Measurements from ENCODE around the gene TADA2B. TPM values are rescaled to one million over a fixed set of nuclear protein-coding genes. Genes with fewer than 3 reads are reported as not detected.

TADA2B gene
- total and polyA plus RNA-seq, 5 donors from 2014 or later: 3.0 to 36.6 (median 3.6) TPM

DNA sequence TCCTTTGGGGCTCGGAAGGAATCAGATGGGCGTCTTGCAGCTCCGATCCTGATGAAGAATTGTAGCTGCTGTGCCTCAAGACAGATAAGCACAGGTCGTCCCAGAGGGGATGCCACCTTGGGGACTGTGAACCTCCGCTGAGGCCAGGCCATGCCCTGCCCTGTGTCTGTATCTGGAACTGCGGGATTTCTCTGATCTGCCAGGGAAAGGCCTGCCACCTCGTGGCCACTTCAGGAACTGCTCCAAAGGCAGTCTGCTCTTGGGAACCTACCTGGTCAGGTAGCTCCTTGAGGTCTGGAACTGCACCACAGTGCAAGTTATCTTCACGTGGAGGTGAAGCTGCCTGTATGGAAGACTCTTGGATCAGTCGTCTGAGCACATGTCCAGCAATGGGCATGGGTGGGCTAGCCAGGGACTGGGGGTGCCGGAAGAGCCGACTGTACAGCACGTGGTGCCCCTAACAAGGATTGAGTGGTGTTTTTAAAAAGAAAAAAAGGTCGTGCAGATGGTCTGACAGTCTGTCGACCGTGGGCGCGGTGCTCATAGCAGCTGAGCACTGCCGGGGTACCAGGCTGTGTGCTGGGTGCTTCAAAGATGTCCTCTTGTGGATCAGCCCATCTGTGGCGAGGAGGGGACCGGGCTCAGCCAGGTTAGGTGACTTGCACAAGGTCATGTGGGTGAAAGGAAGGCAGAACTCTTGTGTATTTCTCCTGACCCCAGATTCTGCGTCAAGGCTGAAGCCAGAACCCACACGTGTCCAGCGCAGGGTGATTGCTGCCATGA lies 27.7 kb downstream of the TADA2B start:
- peak; percentile 24 to 32 for ATAC-seq (ENCODE audit: low read depth in 2 of 2)
- peaks cover 29% of the 10 kb centered on the region for H3K4me1 ChIP-seq (ENCODE audit: control insufficient read depth, insufficient read depth, low read length, poor library complexity, severe bottlenecking)
- Mint-ChIP-seq H3K36me3 (no peaks in the 10 kb centered on the region), H3K4me3 (peak overlapping the region; percentile 58 to 76 (median 73)), H3K9me3 (peaks cover 0 to 1% (median 0%) of the 10 kb centered on the region in 7 donors), H3K27ac (peak overlapping the region; percentile 5 to 56 (median 27)), H3K27me3 (peaks cover 6% of the 10 kb centered on the region), H3K4me1 (peaks cover 10 to 41% (median 26%) of the 10 kb centered on the region in 4 donors)
- H3K27ac ChIP-seq (ENCODE audit: insufficient read depth, low read length, poor library complexity, severe bottlenecking): no peak overlapping the region
- no peaks in the 10 kb centered on the region for H3K36me3 ChIP-seq (ENCODE audit: control insufficient read depth, insufficient read depth, low read length)
- peak overlapping the region; percentile 37 for H3K4me3 ChIP-seq (ENCODE audit: low read depth, low read length)
- peak; percentile 77 to 88 (median 86) for DNase-seq
- H3K9me3 ChIP-seq (ENCODE audit: control insufficient read depth in 2 of 2, low read length in 2 of 2): no peaks in the 10 kb centered on the region
- peaks cover 2% of the 10 kb centered on the region for H3K27me3 ChIP-seq (ENCODE audit: control insufficient read depth, insufficient read depth, low read length)

DNA sequence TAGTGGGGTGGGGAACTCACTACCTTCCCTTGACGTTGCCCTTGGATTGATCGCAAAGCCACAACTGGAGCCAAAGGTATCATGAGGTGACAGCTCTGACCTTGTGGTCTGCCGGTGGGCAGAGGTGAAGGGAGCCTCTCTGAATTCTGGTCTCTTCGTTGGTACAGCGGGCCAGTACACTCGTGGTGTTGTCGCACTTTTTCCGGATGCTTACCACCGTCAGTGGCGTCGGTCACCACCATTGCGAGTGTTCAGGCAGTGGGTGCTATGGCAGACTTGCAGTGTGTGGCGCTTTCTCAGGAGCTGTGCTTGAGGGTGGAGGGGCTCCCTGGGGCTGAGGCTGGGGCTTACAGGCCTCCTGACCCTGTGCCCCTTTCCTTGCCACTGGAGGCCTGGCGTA lies 29.9 kb downstream of the TADA2B start:
- H3K4me3 ChIP-seq (ENCODE audit: low read depth, low read length): no peak overlapping the region

DNA sequence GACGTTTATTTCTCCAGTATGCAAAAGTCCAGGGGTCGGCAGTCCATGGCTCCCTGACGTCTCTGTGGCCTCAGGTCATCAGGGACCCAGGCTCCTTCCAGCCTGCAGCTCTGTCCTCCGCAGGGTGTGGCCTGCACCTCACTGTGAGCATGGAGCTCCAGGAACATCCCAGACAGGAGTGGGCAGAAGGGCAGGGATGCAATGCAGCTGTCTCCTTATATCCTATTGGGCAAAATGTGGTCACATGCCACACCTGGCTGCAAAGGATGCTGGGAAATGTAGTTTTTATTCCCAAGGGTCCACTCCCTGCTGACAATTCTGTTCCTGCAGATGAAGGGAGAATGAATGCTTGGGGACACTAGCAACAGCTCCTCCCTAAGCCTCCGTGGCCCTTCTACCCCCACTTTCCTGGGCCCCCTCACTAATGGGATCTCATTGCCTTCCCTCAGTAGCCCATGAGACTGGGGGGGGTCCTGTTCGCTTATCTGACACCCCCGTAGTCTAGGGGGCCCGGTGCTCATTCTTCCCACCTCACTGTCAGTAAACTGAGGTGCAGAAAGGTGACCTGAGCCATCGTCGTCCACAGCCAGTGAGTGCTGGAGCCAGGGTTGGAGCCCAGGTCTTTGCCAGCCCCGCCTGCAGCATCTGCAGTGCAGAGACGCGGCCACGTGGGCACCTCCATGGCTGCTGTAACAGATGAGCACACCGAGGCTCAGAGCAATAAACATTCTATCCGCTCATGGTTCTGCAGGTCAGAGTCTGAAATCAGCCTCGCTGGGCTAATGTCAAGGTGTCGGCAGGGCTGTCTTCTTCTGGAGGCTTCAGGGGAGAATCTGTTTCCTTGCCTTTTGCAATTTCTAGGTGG lies 30.6 kb downstream of the TADA2B start:
- no peak for ATAC-seq (ENCODE audit: low read depth in 2 of 2)
- H3K36me3 ChIP-seq (ENCODE audit: control insufficient read depth, insufficient read depth, low read length): no peaks in the 10 kb centered on the region
- H3K9me3 ChIP-seq (ENCODE audit: control insufficient read depth in 2 of 2, low read length in 2 of 2): no peaks in the 10 kb centered on the region
- Mint-ChIP-seq H3K36me3 (no peaks in the 10 kb centered on the region), H3K4me3 (no peak overlapping the region), H3K27me3 (peaks cover 12% of the 10 kb centered on the region), H3K4me1 (peaks cover 4 to 16% (median 8%) of the 10 kb centered on the region in 4 donors), H3K9me3 (peaks cover 0 to 3% (median 0%) of the 10 kb centered on the region in 7 donors), H3K27ac (no peak overlapping the region)
- no peak overlapping the region for H3K27ac ChIP-seq (ENCODE audit: insufficient read depth, low read length, poor library complexity, severe bottlenecking)
- DNase-seq: peak in 1 of 3 donors; percentile 43
- H3K4me3 ChIP-seq (ENCODE audit: low read depth, low read length): no peak overlapping the region
- H3K27me3 ChIP-seq (ENCODE audit: control insufficient read depth, insufficient read depth, low read length): peaks cover 2% of the 10 kb centered on the region
- peaks cover 10% of the 10 kb centered on the region for H3K4me1 ChIP-seq (ENCODE audit: control insufficient read depth, insufficient read depth, low read length, poor library complexity, severe bottlenecking)

More for the DNA sequence above, 29.9 kb downstream of the TADA2B start:
- H3K4me1 Mint-ChIP-seq: peaks cover 6 to 23% (median 13%) of the 10 kb centered on the region in 4 donors
- H3K4me1 ChIP-seq (ENCODE audit: control insufficient read depth, insufficient read depth, low read length, poor library complexity, severe bottlenecking): peaks cover 14% of the 10 kb centered on the region
- no peaks in the 10 kb centered on the region for H3K36me3 Mint-ChIP-seq
- H3K27me3 ChIP-seq (ENCODE audit: control insufficient read depth, insufficient read depth, low read length): peaks cover 2% of the 10 kb centered on the region
- no peaks in the 10 kb centered on the region for H3K9me3 ChIP-seq (ENCODE audit: control insufficient read depth in 2 of 2, low read length in 2 of 2)
- H3K4me3 Mint-ChIP-seq: no peak overlapping the region
- H3K27ac Mint-ChIP-seq: no peak overlapping the region
- DNase-seq: no peak
- no peak for ATAC-seq (ENCODE audit: low read depth in 2 of 2)
- H3K9me3 Mint-ChIP-seq: peaks cover 0 to 3% (median 0%) of the 10 kb centered on the region in 7 donors
- no peak overlapping the region for H3K27ac ChIP-seq (ENCODE audit: insufficient read depth, low read length, poor library complexity, severe bottlenecking)
- peaks cover 12% of the 10 kb centered on the region for H3K27me3 Mint-ChIP-seq
- H3K36me3 ChIP-seq (ENCODE audit: control insufficient read depth, insufficient read depth, low read length): no peaks in the 10 kb centered on the region

DNA sequence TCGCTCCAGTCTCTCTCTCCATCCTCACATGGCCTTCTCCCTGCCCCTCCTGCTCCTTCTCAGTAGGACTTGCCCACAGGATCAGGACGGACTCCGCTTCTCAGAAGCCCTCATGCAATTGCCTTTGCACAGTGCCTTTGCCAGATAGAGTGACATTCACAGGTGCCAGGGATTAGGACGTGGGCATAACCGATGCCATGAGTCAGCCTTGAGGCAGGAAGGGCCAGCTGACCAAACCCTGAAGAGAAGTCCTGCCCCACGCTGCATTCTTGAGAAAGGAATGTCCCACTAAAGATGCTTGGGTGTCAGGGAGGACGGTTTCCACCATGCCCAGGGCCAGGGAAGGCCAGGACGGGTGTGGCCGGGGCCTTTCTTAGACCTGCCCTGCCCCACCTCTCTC lies 31.3 kb downstream of the TADA2B start:
- Mint-ChIP-seq H3K4me1 (peaks cover 4 to 10% (median 7%) of the 10 kb centered on the region in 4 donors), H3K9me3 (peaks cover 0 to 3% (median 0%) of the 10 kb centered on the region in 7 donors), H3K4me3 (no peak overlapping the region), H3K27me3 (peaks cover 14% of the 10 kb centered on the region), H3K27ac (no peak overlapping the region), H3K36me3 (no peaks in the 10 kb centered on the region)
- DNase-seq: no peak
- no peak for ATAC-seq (ENCODE audit: low read depth in 2 of 2)
- Histone ChIP-seq H3K27me3 (ENCODE audit: control insufficient read depth, insufficient read depth, low read length) (peaks cover 2% of the 10 kb centered on the region), H3K4me1 (ENCODE audit: control insufficient read depth, insufficient read depth, low read length, poor library complexity, severe bottlenecking) (peaks cover 5% of the 10 kb centered on the region), H3K27ac (ENCODE audit: insufficient read depth, low read length, poor library complexity, severe bottlenecking) (no peak overlapping the region), H3K4me3 (ENCODE audit: low read depth, low read length) (no peak overlapping the region), H3K36me3 (ENCODE audit: control insufficient read depth, insufficient read depth, low read length) (no peaks in the 10 kb centered on the region), H3K9me3 (ENCODE audit: control insufficient read depth in 2 of 2, low read length in 2 of 2) (no peaks in the 10 kb centered on the region)

DNA sequence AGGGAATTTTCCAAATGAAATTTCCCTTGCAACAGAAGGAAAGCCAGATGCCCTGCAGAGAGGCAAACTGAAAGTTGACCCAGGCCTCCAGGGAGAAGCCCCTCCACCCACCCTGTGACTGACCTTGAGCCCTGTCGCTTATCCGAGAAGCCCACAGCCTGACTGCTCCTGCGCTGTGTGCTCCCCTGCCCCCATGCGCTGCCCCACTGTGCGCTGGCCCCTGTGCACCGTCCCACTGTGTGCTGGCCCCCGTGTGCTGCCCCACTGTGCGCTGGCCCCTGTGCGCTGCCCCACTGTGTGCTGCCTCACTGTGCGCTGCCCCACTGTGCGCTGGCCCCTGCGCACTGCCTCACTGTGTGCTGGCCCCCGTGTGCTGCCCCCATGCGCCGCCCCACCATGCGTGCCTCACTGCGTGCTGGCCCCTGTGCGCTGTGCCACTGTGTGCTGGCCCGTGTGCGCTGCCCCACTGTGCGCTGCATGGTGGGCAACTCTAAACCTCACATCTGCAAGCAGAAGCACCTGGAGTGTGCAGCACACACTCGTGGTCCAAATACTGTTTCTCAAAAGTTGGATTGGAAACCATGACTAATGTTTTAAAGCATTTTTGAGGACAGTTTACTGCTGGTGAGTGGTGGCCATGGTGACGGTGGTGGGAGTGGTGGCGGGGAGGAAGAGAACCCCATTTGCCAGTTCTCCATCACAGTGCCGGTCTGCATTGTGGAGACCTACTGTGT lies 33.0 kb downstream of the TADA2B start:
- H3K4me3 Mint-ChIP-seq: no peak overlapping the region
- DNase-seq: no peak

DNA sequence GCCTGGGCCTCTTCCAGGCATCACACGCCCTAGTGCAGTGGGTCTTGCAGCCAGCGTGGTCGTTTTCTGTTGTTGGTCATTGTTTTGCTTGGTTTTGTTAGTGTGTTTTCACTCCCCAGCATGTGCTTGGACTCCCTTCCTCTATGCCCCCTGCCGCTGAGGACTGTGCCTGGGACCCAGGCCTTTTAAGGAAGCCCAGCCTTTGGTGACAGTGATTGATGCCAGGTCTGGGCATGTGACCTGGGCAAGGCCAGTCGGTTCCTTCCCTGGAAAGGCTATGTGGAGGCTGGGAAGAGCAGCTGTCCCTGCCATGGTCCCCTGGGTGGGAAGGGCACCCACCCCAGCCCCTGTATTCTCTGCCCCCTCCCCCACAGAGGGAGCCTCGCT lies 33.5 kb downstream of the TADA2B start:
- ATAC-seq (ENCODE audit: low read depth in 2 of 2) (no peak), DNase-seq (no peak)
- no peak overlapping the region for H3K27ac ChIP-seq (ENCODE audit: insufficient read depth, low read length, poor library complexity, severe bottlenecking)
- H3K36me3 ChIP-seq (ENCODE audit: control insufficient read depth, insufficient read depth, low read length): no peaks in the 10 kb centered on the region
- peaks cover 26% of the 10 kb centered on the region for H3K27me3 Mint-ChIP-seq
- no peak overlapping the region for H3K4me3 Mint-ChIP-seq
- H3K36me3 Mint-ChIP-seq: no peaks in the 10 kb centered on the region
- H3K4me3 ChIP-seq (ENCODE audit: low read depth, low read length): no peak overlapping the region
- no peaks in the 10 kb centered on the region for H3K4me1 ChIP-seq (ENCODE audit: control insufficient read depth, insufficient read depth, low read length, poor library complexity, severe bottlenecking)
- H3K27ac Mint-ChIP-seq: no peak overlapping the region
- H3K9me3 ChIP-seq (ENCODE audit: control insufficient read depth in 2 of 2, low read length in 2 of 2): no peaks in the 10 kb centered on the region
- no peaks in the 10 kb centered on the region for H3K27me3 ChIP-seq (ENCODE audit: control insufficient read depth, insufficient read depth, low read length)
- H3K9me3 Mint-ChIP-seq: peaks cover 0 to 3% (median 0%) of the 10 kb centered on the region in 7 donors
- H3K4me1 Mint-ChIP-seq: no peaks in the 10 kb centered on the region

More for the DNA sequence above, 33.0 kb downstream of the TADA2B start:
- no peaks in the 10 kb centered on the region for H3K36me3 Mint-ChIP-seq
- Histone ChIP-seq H3K9me3 (ENCODE audit: control insufficient read depth in 2 of 2, low read length in 2 of 2) (no peaks in the 10 kb centered on the region), H3K4me1 (ENCODE audit: control insufficient read depth, insufficient read depth, low read length, poor library complexity, severe bottlenecking) (no peaks in the 10 kb centered on the region), H3K36me3 (ENCODE audit: control insufficient read depth, insufficient read depth, low read length) (no peaks in the 10 kb centered on the region), H3K27me3 (ENCODE audit: control insufficient read depth, insufficient read depth, low read length) (peaks cover 2% of the 10 kb centered on the region), H3K4me3 (ENCODE audit: low read depth, low read length) (no peak overlapping the region), H3K27ac (ENCODE audit: insufficient read depth, low read length, poor library complexity, severe bottlenecking) (no peak overlapping the region)
- H3K27me3 Mint-ChIP-seq: peaks cover 20% of the 10 kb centered on the region
- H3K4me1 Mint-ChIP-seq: no peaks in the 10 kb centered on the region
- no peak for ATAC-seq (ENCODE audit: low read depth in 2 of 2)
- H3K9me3 Mint-ChIP-seq: peaks cover 0 to 3% (median 0%) of the 10 kb centered on the region in 7 donors
- H3K27ac Mint-ChIP-seq: no peak overlapping the region

DNA sequence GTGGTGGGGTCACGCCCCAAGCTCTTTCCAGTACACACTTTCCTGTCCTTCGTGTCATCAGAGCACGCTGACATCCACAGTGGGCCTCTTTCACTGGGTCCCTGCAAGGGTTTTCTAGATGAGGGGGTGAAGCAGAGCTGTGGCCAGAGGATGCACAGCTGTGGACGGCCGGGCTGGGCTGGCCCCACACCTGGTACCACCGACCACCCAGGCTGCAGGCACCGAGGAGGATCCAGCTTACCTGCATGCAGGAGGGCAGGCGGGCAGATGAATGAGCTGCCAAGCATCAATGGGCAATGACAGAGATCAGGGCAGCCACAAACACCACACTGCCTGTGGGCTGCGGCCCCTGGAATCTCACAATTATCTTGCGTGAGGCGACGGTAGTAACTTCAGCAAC lies 34.2 kb downstream of the TADA2B start:
- Histone ChIP-seq H3K4me3 (ENCODE audit: low read depth, low read length) (no peak overlapping the region), H3K9me3 (ENCODE audit: control insufficient read depth in 2 of 2, low read length in 2 of 2) (no peaks in the 10 kb centered on the region), H3K4me1 (ENCODE audit: control insufficient read depth, insufficient read depth, low read length, poor library complexity, severe bottlenecking) (no peaks in the 10 kb centered on the region), H3K36me3 (ENCODE audit: control insufficient read depth, insufficient read depth, low read length) (no peaks in the 10 kb centered on the region), H3K27me3 (ENCODE audit: control insufficient read depth, insufficient read depth, low read length) (no peaks in the 10 kb centered on the region), H3K27ac (ENCODE audit: insufficient read depth, low read length, poor library complexity, severe bottlenecking) (no peak overlapping the region)
- ATAC-seq (ENCODE audit: low read depth in 2 of 2) (no peak), DNase-seq (no peak)
- Mint-ChIP-seq H3K4me3 (no peak overlapping the region), H3K27me3 (peaks cover 30% of the 10 kb centered on the region), H3K27ac (no peak overlapping the region), H3K4me1 (no peaks in the 10 kb centered on the region), H3K36me3 (no peaks in the 10 kb centered on the region), H3K9me3 (peaks cover 0 to 3% (median 0%) of the 10 kb centered on the region in 7 donors)
